Ectodermal cell (in vitro differentiated cells): ENCODE measurements around the gene LUM.
"Not testable (repeated sequence)": the region's sequence is repeated elsewhere in the genome, so short reads cannot be mapped to it uniquely, and the experiment has no call there.

Experiments used
- H3K27ac ChIP-seq: 2 replicates; pipeline ENCODE4 v1.7.0; 2013; ENCODE audit warnings: mild to moderate bottlenecking, low read depth, low read length; ENCODE audit not compliant: insufficient read depth, poor library complexity, severe bottlenecking
- H3K27me3 ChIP-seq: 2 replicates; pipeline ENCODE4 v1.7.0; 2013; ENCODE audit warnings: mild to moderate bottlenecking, low read length; ENCODE audit not compliant: insufficient read depth, control insufficient read depth, poor library complexity, severe bottlenecking
- H3K36me3 ChIP-seq: one replicate; pipeline ENCODE4 v1.7.0; 2013; ENCODE audit warnings: low read length; ENCODE audit not compliant: control insufficient read depth, insufficient read depth
- H3K4me1 ChIP-seq: one replicate; pipeline ENCODE4 v1.7.0; 2013; ENCODE audit warnings: low read length; ENCODE audit not compliant: control insufficient read depth, insufficient read depth
- H3K4me3 ChIP-seq: 2 replicates; pipeline ENCODE4 v1.7.0; 2013; ENCODE audit warnings: low read depth, low read length, control low read depth; ENCODE audit not compliant: insufficient read depth
- H3K9me3 ChIP-seq: 2 replicates; pipeline ENCODE4 v1.7.0; 2013; ENCODE audit warnings: mild to moderate bottlenecking, low read length, moderate library complexity; ENCODE audit not compliant: control insufficient read depth
- WGBS, 2 experiments: methylation state at CpG; one replicate each; pipeline ENCODE4 v1.1.7; 2013; ENCODE audit warnings: missing lambda C conversion rate in 2 of 2; 5-methylcytosine and 5-hydroxymethylcytosine counted together

The LUM gene

GRCh38 chr12:91099836-91100235, 11.5 kb downstream of the LUM start:
- no peaks in the 10 kb centered on the region for H3K9me3 ChIP-seq
- no peaks in the 10 kb centered on the region for H3K4me1 ChIP-seq
- H3K27ac ChIP-seq, result no peak overlapping the region

GRCh38 chr12:91099341-91099740, 12.0 kb downstream of the LUM start:
- 45 to 46% methylated on average over 2 of the region's 2 CpGs for WGBS, 2 experiments
- H3K4me3 ChIP-seq, result no peak overlapping the region
- no peaks in the 10 kb centered on the region for H3K4me1 ChIP-seq
- H3K9me3 ChIP-seq, result no peaks in the 10 kb centered on the region
- no peaks in the 10 kb centered on the region for H3K36me3 ChIP-seq
- no peak overlapping the region for H3K27ac ChIP-seq
- no peaks in the 10 kb centered on the region for H3K27me3 ChIP-seq

More at GRCh38 chr12:91099836-91100235, 11.5 kb downstream of the LUM start:
- no peaks in the 10 kb centered on the region for H3K36me3 ChIP-seq
- H3K4me3 ChIP-seq, result no peak overlapping the region
- WGBS, 2 experiments, result 92 to 93% methylated on average over 2 of the region's 2 CpGs
- H3K27me3 ChIP-seq, result no peaks in the 10 kb centered on the region

- H3K27me3 ChIP-seq, result no peaks in the 10 kb centered on the region
- no peak overlapping the region for H3K27ac ChIP-seq
- no peak overlapping the region for H3K4me3 ChIP-seq
- H3K4me1 ChIP-seq, result no peaks in the 10 kb centered on the region
- H3K36me3 ChIP-seq, result no peaks in the 10 kb centered on the region
- H3K9me3 ChIP-seq, result no peaks in the 10 kb centered on the region
- 29 to 51% methylated on average over 2 to 3 of the region's 3 CpGs for WGBS, 2 experiments
Measured at GRCh38 chr12:91098941-91099340, 12.4 kb downstream of the LUM start.

GRCh38 chr12:91098461-91098860, 12.8 kb downstream of the LUM start:
- no peaks in the 10 kb centered on the region for H3K4me1 ChIP-seq
- no peaks in the 10 kb centered on the region for H3K36me3 ChIP-seq
- H3K4me3 ChIP-seq, result no peak overlapping the region
- H3K9me3 ChIP-seq, result no peaks in the 10 kb centered on the region
- H3K27ac ChIP-seq, result no peak overlapping the region
- H3K27me3 ChIP-seq, result no peaks in the 10 kb centered on the region

- 70 to 87% methylated on average over 1 of the region's 1 CpG for WGBS, 2 experiments
- no peak overlapping the region for H3K27ac ChIP-seq
- H3K27me3 ChIP-seq, result no peaks in the 10 kb centered on the region
- H3K4me1 ChIP-seq, result no peaks in the 10 kb centered on the region
- H3K36me3 ChIP-seq, result no peaks in the 10 kb centered on the region
- H3K9me3 ChIP-seq, result no peaks in the 10 kb centered on the region
- no peak overlapping the region for H3K4me3 ChIP-seq
Measured at GRCh38 chr12:91094957-91095356, 16.3 kb downstream of the LUM start.

GRCh38 chr12:91094032-91094662, 17.1 kb downstream of the LUM start:
- H3K27ac ChIP-seq, result no peak overlapping the region
- H3K27me3 ChIP-seq, result no peaks in the 10 kb centered on the region
- no peak overlapping the region for H3K4me3 ChIP-seq
- H3K9me3 ChIP-seq, result no peaks in the 10 kb centered on the region
- H3K36me3 ChIP-seq, result no peaks in the 10 kb centered on the region
- H3K4me1 ChIP-seq, result no peaks in the 10 kb centered on the region

- Histone ChIP-seq H3K27ac (no peak overlapping the region), H3K4me3 (no peak overlapping the region), H3K9me3 (no peaks in the 10 kb centered on the region), H3K27me3 (no peaks in the 10 kb centered on the region), H3K36me3 (no peaks in the 10 kb centered on the region), H3K4me1 (no peaks in the 10 kb centered on the region)
- WGBS, 2 experiments, result 87 to 100% methylated on average over 4 of the region's 4 CpGs
Measured at GRCh38 chr12:91093341-91093740, 18.0 kb downstream of the LUM start.

GRCh38 chr12:91091916-91092715, 19.2 kb downstream of the LUM start:
- 73 to 80% methylated on average over 5 of the region's 6 CpGs for WGBS, 2 experiments
- H3K36me3 ChIP-seq, result no peaks in the 10 kb centered on the region

GRCh38 chr12:91089953-91090352, 21.3 kb downstream of the LUM start:
- 91 to 97% methylated on average over 2 of the region's 2 CpGs for WGBS, 2 experiments
- H3K4me1 ChIP-seq, H3K9me3 ChIP-seq, H3K4me3 ChIP-seq, H3K36me3 ChIP-seq, H3K27me3 ChIP-seq, H3K27ac ChIP-seq: not testable (repeated sequence)

More at GRCh38 chr12:91091916-91092715, 19.2 kb downstream of the LUM start:
- no peaks in the 10 kb centered on the region for H3K9me3 ChIP-seq
- H3K27ac ChIP-seq, result no peak overlapping the region
- H3K4me1 ChIP-seq, result no peaks in the 10 kb centered on the region
- no peaks in the 10 kb centered on the region for H3K27me3 ChIP-seq
- H3K4me3 ChIP-seq, result no peak overlapping the region

GRCh38 chr12:91080041-91080440, 31.3 kb downstream of the LUM start:
- H3K4me3 ChIP-seq, result no peak overlapping the region
- WGBS, 2 experiments, result 82 to 83% methylated on average over 1 of the region's 1 CpG
- no peaks in the 10 kb centered on the region for H3K4me1 ChIP-seq
- H3K36me3 ChIP-seq, result no peaks in the 10 kb centered on the region
- no peak overlapping the region for H3K27ac ChIP-seq
- no peaks in the 10 kb centered on the region for H3K27me3 ChIP-seq
- no peaks in the 10 kb centered on the region for H3K9me3 ChIP-seq
